DOHH2 (cell line): ENCODE results near the gene CTAGE9.

Experiments
- CTCF ChIP-seq: fragments of 200-600 bp; sonication (generic); IDR thresholded peaks from one replicate; pipeline ENCODE4 v1.5.1; 2014; ENCODE audit warnings: antibody characterized with exemption, mild to moderate bottlenecking, low read depth, low read length; ENCODE audit not compliant: poor library complexity, severe bottlenecking
- EZH2phosphoT487 ChIP-seq: fragments of 200-600 bp; sonication (generic); IDR thresholded peaks from 2 replicates; pipeline ENCODE4 v1.6.1; 2017; ENCODE audit warnings: borderline replicate concordance, mild to moderate bottlenecking, antibody characterized with exemption, low read length, moderate library complexity, mixed read lengths

- TF ChIP-seq CTCF = no peak
- no peak for TF ChIP-seq EZH2phosphoT487
These were observed 10.3 kb upstream of the CTAGE9 start for GRCh38 chr6:131721161-131721560.
